NCI-H146 treated with DMSO at 0.1 percent for 48 hours (cell line): Measurements from ENCODE around the gene LDB2.

Experiments
- DNase-seq: peaks from one replicate; lab custom pipeline; 2025; ENCODE audit not compliant: unreplicated experiment; lab: John Stamatoyannopoulos, UW

LDB2 gene

DNA sequence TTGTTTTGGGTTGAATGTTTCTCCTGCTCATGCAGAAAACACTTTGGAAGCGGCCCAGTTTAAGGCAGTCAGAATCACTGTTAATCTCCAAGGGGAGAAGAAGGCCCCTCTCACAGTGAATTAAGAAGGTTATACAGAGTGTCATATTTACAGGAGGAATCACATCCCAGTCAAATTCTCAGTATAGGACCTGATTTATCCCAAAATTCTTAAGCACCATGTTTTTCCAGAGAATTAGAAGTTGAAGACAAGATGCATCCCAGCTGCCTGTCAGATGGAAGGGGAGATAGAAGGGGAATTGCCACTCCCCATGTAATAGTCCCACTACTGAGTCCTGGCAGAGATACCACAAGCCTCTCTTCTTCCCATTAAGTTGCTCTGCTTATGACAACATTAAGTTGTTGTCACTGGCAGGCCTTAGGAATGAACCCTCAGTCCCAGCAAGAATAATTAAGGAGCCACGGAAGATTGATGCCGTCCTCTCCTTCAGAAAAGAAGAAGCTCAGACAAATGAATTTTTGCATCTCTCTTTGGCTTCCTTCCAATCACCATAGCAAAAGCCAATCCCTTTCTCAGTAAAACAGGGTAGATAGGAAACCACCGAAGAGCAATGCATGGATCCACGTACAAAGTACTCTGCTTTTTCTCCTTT is 138.4 kb downstream of the LDB2 start:
- DNase-seq, result no peak

GRCh38 chr4:16758816-16759215 is 139.6 kb downstream of the LDB2 start:
- no peak for DNase-seq

DNA sequence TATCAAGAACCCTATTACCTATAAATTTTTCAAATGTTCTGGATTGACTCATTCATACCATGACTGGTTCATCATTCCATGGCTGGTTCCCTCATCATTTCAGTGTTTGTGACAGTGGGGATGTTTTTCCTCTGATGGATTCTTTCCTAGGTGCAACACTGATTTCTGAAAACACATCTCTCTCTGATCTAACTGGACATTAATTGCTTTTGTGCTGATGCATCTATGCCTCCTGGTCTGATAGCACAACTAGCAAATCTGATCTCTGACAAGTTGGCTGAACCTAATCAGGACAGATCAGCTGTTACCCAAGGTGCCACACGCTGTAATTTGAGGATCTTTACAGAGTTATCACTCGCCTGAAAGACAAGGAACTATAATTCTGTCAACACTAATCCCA is 140.2 kb downstream of the LDB2 start:
- DNase-seq, result no peak

DNA sequence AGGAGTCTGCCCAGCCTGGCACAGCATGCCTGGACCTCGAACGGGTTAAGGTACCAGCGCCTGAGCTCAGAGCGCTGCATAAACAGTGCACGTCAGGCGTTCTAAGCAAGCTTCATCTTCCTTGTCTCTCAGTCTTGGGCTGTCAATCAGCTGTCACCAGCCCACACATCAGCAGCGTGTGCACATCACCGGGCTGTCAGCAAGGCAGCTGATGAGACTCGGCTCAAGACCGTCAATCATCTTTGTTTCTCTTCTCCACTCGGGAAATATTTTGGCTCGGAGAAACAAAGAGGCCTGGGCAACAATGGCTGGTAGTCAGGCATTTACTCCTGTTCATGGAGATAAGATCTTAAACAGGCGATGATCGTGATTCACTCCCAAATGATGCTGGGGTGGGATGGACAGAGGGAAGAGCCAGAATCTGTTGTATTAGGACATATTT is 141.3 kb downstream of the LDB2 start:
- no peak for DNase-seq

GRCh38 chr4:16754104-16754503 is 144.3 kb downstream of the LDB2 start:
- DNase-seq, result no peak

GRCh38 chr4:16752150-16752549 is 146.3 kb downstream of the LDB2 start:
- no peak for DNase-seq

GRCh38 chr4:16750882-16751642 is 147.4 kb downstream of the LDB2 start:
- no peak for DNase-seq

GRCh38 chr4:16750216-16750615 is 148.2 kb downstream of the LDB2 start:
- no peak for DNase-seq

- no peak for DNase-seq
These were observed 152.6 kb downstream of the LDB2 start for GRCh38 chr4:16745887-16746286.

- DNase-seq, result no peak
These were observed 153.3 kb downstream of the LDB2 start for GRCh38 chr4:16745009-16745635.

DNA sequence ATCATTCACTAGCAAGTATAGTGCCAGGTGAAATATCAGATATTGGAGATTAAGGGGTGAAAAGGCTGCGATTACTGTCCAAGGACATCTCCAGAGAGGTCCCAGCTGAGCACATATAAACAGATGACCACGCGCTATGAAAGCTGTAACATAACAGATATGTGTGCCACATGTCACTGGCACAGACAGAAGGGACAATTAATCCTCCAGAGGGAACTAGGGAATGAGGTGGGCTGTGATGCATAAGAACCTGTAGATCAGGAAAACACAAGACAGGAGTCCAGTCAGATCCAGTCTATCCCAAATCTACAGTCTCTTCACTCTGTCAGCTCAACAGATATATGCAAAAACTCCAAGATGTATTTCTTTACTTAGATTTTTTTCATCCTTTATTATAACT is 157.2 kb downstream of the LDB2 start:
- no peak for DNase-seq

DNA sequence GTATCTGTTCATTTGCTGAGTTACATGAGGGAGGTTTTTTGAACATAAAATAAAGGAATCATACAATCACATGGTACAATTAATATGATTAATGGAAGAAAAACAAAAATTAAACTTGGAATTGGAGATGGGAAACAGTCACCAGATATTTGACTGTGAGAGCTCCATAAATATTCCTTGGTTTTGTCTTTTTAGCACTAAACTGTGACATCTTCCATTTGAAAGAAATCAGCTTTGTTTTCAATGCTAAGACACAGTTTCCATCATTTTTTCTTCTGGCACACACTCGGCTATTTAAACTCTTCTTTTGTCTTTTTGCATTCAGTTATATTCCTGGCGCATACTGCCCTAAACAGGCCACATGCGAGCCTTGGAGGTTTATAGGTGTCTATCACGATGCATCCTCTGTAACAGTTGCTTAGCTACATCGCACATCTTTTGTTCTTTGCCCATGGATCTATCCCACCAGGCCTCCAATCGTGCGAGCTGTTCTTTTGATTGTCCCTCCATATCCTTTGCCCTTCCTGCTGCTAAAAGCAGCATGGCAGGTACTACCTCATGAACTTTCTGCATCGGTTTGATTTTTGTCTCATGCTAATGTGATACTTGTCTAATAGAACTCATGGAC is 158.3 kb downstream of the LDB2 start:
- DNase-seq, result no peak

DNA sequence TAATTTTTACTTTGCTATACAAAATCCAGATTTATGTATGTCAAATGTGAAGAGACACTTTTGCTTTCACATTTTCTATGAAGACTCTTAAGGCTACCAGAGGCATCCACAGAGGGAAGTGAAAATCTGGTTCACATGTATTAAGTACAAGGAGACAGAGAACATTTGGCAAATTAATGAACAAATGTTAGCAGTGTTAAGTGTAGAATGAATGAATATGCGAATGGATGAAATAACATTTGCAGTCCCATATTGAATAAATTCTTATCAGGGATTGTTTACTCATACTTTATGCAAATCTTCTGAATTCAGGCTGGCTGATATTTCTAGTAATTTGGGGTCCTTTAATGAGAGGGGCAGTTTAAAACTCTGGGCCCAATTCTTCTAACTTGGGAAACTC is 159.9 kb downstream of the LDB2 start:
- DNase-seq, result no peak

GRCh38 chr4:16733509-16733908 is 164.9 kb downstream of the LDB2 start:
- DNase-seq, result no peak

DNA sequence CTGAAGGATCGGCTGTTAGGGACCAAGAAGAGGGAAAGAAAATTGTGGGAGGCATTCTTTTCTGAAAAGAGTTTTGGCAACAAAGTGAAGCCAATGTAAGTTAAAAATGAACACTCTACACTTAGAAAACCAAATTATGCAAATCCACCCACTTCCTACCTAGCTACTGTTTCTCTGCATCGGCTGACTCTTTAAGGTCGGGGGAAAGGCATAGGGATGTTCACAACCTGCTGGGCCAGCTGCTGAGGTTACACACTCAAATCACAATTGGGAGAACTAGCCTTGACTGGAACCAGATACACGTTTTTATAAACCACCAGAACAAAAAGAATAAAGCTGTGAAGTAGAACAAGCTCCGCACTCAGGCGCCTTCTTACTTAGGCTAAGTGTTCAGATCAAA is 165.7 kb downstream of the LDB2 start:
- DNase-seq, result no peak

- DNase-seq, result no peak
These were observed 166.6 kb downstream of the LDB2 start for GRCh38 chr4:16731776-16732380.

DNA sequence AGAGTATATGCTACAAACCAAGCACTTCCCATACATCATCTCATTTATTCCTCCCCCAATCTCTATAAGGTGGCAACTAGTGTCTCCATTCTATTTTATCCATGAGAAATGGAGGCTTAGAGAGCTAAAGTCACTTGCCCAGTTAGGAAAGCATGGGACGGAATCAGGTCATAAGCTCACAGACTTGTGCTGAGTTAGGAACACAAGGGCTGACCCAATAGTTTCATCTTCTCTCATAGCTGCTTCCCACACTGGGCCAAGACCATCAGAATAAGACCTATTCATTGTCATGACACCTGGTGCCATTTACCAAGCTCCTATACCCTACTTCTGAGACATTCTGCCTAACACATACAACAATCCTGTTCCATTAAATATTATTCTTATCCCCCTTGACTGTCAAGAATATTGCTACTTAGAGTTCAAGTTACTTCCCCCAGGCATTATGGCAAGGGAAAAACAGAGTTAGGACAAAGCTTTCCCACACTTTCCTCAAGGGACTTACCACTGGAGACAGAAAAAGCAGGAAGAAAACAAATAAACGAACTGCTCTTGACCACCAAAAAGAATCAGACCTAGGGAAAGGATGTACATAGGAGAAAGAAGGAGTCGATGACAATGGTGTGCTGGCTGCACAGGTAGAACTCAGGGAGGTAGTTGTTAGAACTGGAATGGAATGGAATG is 167.8 kb downstream of the LDB2 start:
- no peak for DNase-seq

GRCh38 chr4:16729336-16729735 is 169.1 kb downstream of the LDB2 start:
- no peak for DNase-seq

GRCh38 chr4:16728849-16729248 is 169.6 kb downstream of the LDB2 start:
- no peak for DNase-seq

DNA sequence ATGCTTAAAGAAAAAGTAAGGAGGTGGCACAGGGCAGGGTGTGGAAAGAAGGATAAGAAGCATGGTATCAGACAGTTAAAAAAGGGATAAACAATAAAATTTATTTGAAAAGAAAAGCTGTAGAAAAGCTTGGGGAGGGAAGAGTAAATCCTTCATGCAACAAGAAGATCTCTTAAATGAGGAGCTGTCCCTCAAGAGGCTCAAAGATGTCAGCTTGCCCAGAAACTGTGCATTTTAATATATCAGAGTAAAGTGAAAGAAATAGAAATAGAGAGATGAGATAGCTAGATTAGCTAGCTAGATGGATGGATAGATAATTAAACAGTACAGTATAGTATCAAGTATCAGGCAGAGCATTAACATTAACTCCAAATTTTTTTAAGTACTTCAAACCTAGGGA is 170.3 kb downstream of the LDB2 start:
- no peak for DNase-seq

DNA sequence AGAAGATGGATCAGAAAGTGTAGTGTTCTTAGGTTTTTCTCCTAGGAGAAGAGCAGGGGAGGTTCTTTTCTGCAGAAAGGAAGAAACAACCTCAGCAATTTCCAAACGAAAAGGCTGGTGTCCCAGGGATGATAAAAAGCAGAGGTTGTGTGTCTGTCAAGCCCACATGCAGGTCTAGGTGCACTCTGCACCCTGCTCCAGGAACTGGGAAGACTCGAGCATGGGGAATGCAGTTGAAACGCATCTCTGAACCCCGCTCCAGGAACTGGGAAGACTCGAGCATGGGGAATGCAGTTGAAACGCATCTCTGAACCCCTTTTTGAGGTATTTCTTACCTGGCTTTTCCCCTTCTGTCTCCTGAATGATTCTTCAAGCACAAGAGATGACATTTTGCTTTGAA is 171.2 kb downstream of the LDB2 start:
- no peak for DNase-seq
